Ectodermal cell (in vitro differentiated cells): ENCODE results near the gene PYGM.

Experiments
- H3K27ac ChIP-seq: 2 replicates; pipeline ENCODE4 v1.7.0; 2013; ENCODE audit warnings: mild to moderate bottlenecking, low read depth, low read length; ENCODE audit not compliant: insufficient read depth, poor library complexity, severe bottlenecking
- H3K27me3 ChIP-seq: 2 replicates; pipeline ENCODE4 v1.7.0; 2013; ENCODE audit warnings: mild to moderate bottlenecking, low read length; ENCODE audit not compliant: insufficient read depth, control insufficient read depth, poor library complexity, severe bottlenecking
- H3K36me3 ChIP-seq: one replicate; pipeline ENCODE4 v1.7.0; 2013; ENCODE audit warnings: low read length; ENCODE audit not compliant: control insufficient read depth, insufficient read depth
- H3K4me1 ChIP-seq: one replicate; pipeline ENCODE4 v1.7.0; 2013; ENCODE audit warnings: low read length; ENCODE audit not compliant: control insufficient read depth, insufficient read depth
- H3K4me3 ChIP-seq: 2 replicates; pipeline ENCODE4 v1.7.0; 2013; ENCODE audit warnings: low read depth, low read length, control low read depth; ENCODE audit not compliant: insufficient read depth
- H3K9me3 ChIP-seq: 2 replicates; pipeline ENCODE4 v1.7.0; 2013; ENCODE audit warnings: mild to moderate bottlenecking, low read length, moderate library complexity; ENCODE audit not compliant: control insufficient read depth
- WGBS, 2 experiments: methylation state at CpG; one replicate each; pipeline ENCODE4 v1.1.7; 2013; ENCODE audit warnings: missing lambda C conversion rate in 2 of 2; 5-methylcytosine and 5-hydroxymethylcytosine counted together

The PYGM gene

DNA sequence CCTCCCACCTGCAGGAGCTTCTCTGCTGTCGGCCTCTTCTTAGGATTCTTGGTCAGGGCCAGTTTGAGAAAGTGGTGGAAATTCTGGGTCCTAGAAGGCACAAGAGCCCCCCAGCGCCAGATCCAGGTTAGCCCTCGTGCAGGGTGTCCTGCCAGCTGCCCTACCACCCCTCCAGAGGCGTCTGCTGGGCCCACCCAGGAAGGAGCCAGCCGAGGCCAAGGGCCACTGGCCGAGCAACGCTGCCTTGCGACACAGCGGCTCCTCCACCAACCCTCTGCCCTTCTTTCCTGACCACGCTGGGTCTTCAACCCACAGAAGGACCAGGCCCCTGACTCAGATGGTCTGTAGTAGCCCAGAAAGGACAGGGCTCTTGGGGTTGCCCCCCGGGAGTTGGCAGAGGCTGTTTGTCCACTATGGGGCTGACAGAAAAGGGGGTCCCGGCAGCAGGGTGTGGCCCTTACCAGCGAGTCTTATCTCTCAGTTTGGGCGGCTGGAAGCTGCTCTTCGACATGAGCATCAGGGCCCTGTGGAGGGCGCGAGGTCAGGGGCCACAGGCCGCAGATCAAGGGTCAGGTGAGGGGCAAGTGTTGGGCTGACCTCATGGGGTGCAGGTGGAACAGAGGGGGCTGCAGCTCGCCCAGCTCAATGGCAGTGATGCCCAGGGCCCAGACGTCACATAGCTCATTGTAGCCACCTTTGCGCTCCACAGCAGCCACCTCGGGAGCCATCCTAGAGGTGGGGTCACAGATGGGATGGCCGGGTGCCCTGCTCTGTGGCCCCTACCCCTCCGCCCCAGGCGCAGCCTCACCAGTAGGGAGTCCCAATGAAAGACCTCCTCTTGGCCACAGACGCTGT, 40.8 kb upstream of the PYGM start:
- peaks cover 5% of the 10 kb centered on the region for H3K4me1 ChIP-seq
- no peak overlapping the region for H3K27ac ChIP-seq
- WGBS, 2 experiments = 93 to 94% methylated on average over 26 of the region's 26 CpGs
- H3K36me3 ChIP-seq = peaks cover 6% of the 10 kb centered on the region
- no peaks in the 10 kb centered on the region for H3K27me3 ChIP-seq
- no peak overlapping the region for H3K4me3 ChIP-seq
- H3K9me3 ChIP-seq = no peaks in the 10 kb centered on the region

DNA sequence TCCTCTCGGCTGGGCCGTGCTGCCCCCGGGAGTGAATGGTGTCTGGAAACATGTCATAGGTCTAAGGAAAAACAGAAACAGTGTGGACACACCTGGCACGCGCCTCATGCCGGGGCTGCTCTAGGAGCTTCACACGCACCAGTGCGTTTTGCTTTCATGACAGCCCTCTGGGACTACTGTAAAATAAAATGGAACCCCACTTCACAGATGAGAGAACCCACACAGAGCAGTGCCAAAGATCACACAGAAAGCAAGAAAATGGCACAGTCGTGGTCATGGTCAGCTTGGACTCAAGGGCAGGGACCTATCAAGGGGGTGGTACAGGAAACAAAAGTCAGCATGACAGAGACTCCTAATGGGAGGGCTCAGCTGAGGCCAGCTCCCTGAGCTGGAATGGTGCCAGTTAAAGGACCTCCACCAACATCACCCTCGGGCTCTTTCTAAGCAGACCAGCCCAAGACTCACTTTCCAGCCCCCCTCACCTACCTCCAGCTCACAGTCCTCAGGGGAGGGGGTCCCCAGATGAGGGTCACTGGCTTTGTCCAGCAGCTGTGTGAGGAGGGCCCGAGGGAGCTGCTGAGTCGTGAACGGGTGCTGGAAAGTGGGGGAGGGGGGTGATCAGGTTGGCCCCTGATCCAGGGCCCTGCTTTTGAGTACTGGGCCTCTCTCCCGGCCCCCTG, 40.0 kb upstream of the PYGM start:
- no peaks in the 10 kb centered on the region for H3K36me3 ChIP-seq
- no peak overlapping the region for H3K27ac ChIP-seq
- H3K4me3 ChIP-seq = no peak overlapping the region
- H3K27me3 ChIP-seq = no peaks in the 10 kb centered on the region
- no peaks in the 10 kb centered on the region for H3K9me3 ChIP-seq
- 93 to 94% methylated on average over 14 of the region's 14 CpGs for WGBS, 2 experiments
- peaks cover 5% of the 10 kb centered on the region for H3K4me1 ChIP-seq

DNA sequence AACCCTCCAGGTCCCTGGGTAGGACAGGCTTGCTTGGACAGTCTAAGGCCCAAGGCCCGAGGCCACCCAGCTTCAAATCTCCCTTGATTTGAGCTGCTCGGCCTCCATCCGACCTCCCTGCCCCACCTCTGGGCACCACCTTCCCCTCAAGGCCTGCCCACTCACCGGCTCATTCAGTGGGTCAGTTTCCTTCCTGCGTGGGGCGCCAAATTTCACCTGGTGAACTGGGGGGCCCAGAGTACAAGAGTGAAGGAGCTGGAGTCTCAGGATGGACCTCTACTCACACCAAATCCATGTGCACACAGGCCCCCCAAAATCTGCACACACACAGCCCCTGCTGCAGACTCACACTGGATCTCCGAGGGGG, 39.5 kb upstream of the PYGM start:
- no peaks in the 10 kb centered on the region for H3K36me3 ChIP-seq
- no peaks in the 10 kb centered on the region for H3K9me3 ChIP-seq
- no peaks in the 10 kb centered on the region for H3K27me3 ChIP-seq
- H3K4me3 ChIP-seq = no peak overlapping the region
- H3K4me1 ChIP-seq = peaks cover 5% of the 10 kb centered on the region
- 91 to 94% methylated on average over 7 of the region's 7 CpGs for WGBS, 2 experiments
- no peak overlapping the region for H3K27ac ChIP-seq

DNA sequence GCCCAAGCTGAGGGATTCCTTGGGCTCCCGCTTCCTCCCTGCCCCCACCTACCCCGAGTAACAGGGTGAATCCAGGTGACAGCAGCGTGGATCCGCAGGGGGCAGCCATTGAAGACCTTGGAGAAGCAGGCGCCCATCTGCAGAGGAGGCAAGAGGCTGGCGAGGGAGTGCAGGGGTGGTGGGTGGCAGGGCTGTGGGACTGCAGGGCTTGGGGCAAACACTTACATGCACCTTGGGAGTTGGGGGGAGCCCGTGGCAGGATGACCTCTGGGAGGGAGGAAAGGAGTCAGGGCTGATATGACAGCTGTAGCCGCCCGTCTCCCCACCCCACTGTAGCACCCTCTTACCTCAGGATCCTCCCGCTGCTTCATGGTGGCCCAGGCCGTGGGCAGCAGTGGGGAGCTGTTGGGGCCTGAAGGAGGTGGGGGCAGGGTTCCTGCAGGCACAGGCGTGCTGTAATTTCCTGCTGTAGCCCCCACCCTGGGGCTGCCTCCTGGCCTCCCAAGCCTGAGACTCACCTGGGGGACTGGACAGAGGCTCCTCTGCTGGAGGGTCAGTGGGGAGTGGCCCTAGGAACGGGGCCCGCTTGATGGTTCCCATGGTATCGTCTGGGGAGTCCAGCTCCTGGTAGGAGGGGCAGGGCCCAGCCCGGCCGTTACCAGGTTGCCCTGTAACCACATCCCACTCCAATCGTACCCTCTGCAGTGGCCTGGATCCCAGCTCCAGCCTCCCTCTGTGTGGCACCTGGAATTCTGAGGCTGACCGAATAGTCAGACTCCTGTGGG, 37.2 kb upstream of the PYGM start:
- no peaks in the 10 kb centered on the region for H3K27me3 ChIP-seq
- WGBS, 2 experiments = 92% methylated on average over 19 of the region's 19 CpGs
- no peak overlapping the region for H3K4me3 ChIP-seq
- no peaks in the 10 kb centered on the region for H3K4me1 ChIP-seq
- H3K36me3 ChIP-seq = no peaks in the 10 kb centered on the region
- H3K9me3 ChIP-seq = no peaks in the 10 kb centered on the region
- no peak overlapping the region for H3K27ac ChIP-seq

DNA sequence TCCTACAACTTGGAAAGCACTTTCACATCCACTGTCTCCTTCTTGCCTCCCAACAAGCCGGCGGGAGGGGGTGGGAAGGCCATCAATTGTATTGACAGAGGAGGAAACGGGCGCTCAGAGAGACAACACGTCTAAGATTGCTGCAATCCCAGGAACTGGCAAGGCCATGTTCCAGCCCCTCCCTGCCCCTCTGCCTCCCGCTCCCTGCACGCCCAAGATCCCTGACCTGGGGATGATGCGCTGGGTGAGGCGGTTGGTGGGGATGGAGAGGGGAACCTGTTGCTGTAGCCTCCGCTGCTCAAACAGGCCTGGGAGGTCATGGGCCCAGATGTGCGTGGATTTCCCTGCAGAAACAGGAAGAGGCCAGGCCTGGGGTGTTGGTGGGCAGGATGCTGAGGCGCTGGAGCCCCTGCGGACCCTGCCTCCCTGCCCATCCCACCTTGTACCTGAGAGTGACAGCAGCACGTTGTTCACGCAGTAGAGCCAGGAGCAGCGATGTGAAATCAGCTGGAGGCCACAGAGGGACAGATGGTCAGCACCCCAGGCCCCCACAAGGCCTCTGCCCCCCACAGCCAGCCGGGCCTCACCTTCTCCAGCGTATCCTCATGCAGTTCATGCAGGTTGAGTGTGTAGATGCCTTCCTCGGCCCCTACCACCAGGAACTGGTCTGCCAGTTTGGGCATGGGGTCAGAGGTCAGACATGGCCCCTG, 36.4 kb upstream of the PYGM start:
- no peaks in the 10 kb centered on the region for H3K9me3 ChIP-seq
- no peaks in the 10 kb centered on the region for H3K27me3 ChIP-seq
- H3K27ac ChIP-seq = no peak overlapping the region
- no peaks in the 10 kb centered on the region for H3K4me1 ChIP-seq
- 94% methylated on average over 19 of the region's 19 CpGs for WGBS, 2 experiments
- H3K4me3 ChIP-seq = no peak overlapping the region
- no peaks in the 10 kb centered on the region for H3K36me3 ChIP-seq

DNA sequence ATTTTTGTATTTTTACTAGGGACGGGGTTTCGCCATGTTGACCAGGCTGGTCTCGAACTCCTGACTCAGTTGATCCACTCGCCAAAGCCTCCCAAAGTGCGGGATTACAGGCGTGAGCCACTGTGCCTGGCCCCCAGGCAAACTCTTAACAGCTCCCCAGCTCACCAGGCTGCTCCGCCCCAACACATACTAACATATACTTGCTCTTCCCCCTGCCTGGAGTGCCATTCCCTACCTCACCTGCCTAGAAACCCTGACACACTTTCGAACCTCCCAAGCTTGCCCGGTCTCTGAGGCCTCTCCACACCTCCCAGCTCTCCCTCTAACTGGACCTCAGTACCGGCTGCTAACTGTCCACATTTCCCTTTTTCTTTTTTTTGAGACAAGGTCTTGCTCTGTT, 34.8 kb upstream of the PYGM start:
- H3K4me3 ChIP-seq = no peak overlapping the region
- H3K36me3 ChIP-seq = no peaks in the 10 kb centered on the region
- no peaks in the 10 kb centered on the region for H3K4me1 ChIP-seq
- H3K27ac ChIP-seq = no peak overlapping the region
- H3K27me3 ChIP-seq = no peaks in the 10 kb centered on the region
- 92% methylated on average over 10 of the region's 10 CpGs for WGBS, 2 experiments
- H3K9me3 ChIP-seq = no peaks in the 10 kb centered on the region

DNA sequence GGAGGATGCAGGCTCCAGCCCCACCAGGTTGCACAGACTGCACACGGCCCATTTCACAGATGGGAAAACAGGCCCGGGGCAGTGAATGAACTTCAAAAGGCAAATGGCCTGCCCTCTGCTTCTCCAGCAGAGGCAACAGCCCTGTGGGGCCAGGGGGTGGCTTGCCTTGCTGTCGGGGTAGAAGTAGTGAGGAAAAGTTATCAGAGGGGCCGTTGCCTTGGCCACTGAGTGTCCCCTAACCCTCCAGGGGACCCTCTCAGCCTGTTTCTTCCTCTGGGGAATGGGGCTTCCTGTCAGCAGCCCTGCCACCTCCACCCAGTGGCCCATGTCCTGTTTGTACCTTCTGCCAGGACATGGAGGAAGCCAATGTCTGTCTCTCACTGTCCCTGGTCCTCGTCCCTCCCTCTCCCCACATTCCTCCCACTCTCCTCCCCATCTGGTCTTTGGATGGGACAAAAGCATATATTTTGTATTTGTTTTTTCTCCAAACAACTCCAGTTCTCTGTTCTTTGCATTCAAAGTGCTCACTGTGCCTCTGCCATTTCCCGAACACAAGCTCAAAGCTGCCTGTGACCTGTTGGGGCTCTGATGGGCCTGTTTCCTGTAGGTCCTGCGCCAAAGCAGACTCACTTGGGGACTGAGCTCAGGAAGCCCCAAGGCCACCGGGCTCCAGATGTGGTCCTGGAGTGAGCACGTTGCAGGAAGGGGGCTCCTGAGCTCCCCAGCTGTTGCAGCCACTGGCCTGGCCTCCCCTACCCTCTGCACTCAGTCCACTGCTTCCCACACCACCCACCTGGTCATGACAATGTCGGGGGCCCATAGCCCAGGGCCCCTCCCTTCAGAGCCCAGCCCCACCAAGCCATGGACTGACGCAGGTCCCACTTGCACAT, 33.7 kb upstream of the PYGM start:
- WGBS, 2 experiments = 92 to 93% methylated on average over 11 of the region's 11 CpGs
- Histone ChIP-seq H3K9me3 (no peaks in the 10 kb centered on the region), H3K36me3 (no peaks in the 10 kb centered on the region), H3K27ac (no peak overlapping the region), H3K27me3 (no peaks in the 10 kb centered on the region), H3K4me1 (no peaks in the 10 kb centered on the region), H3K4me3 (no peak overlapping the region)

DNA sequence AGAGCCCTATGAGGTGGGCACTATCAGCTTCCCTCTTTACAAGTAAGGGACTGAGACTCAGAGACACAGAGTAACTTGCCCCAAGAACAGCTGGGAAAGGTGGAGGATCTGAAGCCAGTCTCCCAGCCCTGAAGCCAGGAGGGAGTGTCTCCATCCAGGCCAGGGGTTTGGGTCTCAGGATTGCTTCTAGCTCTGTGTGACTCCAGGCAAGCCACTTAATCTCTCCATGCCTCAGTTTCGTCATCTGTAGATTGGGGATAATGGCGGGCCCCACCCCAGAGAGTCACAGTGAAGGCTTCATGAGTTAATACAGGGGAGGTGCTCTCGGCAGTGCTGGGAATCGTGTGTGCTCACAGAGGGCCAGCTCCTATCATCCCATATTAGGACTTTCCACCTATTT, 32.7 kb upstream of the PYGM start:
- no peaks in the 10 kb centered on the region for H3K4me1 ChIP-seq
- WGBS, 2 experiments = 85 to 94% methylated on average over 4 of the region's 4 CpGs
- H3K36me3 ChIP-seq = no peaks in the 10 kb centered on the region
- H3K27me3 ChIP-seq = no peaks in the 10 kb centered on the region
- H3K4me3 ChIP-seq = no peak overlapping the region
- no peaks in the 10 kb centered on the region for H3K9me3 ChIP-seq
- H3K27ac ChIP-seq = no peak overlapping the region

DNA sequence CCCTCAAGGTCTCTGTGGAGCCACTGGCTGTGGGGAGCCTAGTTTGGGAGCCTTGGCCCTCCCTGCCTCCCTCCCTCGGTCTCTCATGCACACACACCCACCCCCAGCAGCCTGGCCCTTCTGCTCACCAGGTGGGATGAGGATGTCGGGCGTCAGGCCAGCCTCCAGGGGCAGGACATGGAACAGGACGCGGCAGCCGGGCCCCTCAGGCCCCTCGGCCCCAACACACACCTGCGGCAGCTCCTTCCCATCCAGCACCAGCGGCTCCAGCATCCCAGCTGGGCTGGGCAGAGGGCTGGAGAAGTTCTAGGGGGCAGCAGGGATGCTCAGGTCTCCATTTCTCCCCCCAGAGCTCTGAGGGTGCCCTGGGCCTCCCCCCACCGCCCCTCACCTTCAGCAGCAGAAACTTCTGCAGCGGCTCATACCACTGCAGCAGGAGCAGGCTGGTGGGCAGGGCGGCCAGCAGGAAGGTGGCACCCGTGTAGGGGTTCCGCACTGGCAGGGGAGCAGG, 32.1 kb upstream of the PYGM start:
- H3K4me3 ChIP-seq = no peak overlapping the region
- WGBS, 2 experiments = 93 to 94% methylated on average over 14 of the region's 14 CpGs
- no peaks in the 10 kb centered on the region for H3K36me3 ChIP-seq
- no peaks in the 10 kb centered on the region for H3K4me1 ChIP-seq
- H3K27ac ChIP-seq = no peak overlapping the region
- no peaks in the 10 kb centered on the region for H3K9me3 ChIP-seq
- no peaks in the 10 kb centered on the region for H3K27me3 ChIP-seq
